ENCODE data around the gene SPACA7.

- TF ChIP-seq CTCF (IDR thresholded peaks at IDR 0.05) (no peak), POLR2A (IDR thresholded peaks at IDR 0.05) (no peak), POLR2AphosphoS5 (IDR thresholded peaks at IDR 0.05) (no peak)
Observed at GRCh38 chr13:112444416-112445399, 68.6 kb downstream of the SPACA7 start.
